ENCODE measurements around the gene STX8.
"Not testable (repeated sequence)": the region's sequence is repeated elsewhere in the genome, so short reads cannot be mapped to it uniquely, and the experiment has no call there.

STX8 gene

DNA sequence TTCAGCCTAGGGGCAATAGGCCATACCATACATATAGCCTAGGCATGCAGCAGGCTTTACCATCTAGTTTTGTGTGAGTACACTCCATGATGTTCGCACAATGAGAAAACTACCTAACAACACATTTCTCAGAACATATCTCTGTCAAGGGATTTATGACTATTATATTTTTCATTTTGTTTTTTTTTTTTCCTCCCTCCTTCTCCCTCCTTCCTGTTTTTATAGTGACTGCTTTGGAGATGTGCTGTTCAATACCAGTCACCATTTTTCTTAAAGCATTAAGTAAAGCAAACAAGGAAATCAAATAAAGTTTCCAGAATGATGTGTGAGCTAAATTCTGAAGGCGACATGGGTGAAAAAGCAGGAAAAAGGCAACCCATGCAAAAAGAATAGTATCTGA is 194.6 kb downstream of the STX8 start:
- no peak for DNase-seq

DNA sequence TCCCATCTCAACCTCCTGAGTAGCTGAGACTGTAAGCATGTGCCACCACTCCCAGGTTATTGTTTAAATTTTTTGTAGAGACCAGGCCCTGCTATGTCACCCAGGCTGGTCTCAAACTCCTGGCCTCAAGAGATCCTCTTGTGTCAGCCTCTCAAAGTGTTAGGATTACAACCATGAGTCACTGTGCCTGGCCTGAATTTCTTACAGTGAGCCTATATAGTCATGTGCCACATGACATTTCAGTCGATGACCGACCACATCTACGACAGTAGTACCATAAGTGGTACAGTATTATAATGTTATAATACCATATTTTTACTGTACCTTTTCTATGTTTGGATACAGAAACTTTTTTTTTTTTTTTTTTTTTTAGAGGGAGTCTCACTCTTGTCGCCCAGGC is 195.3 kb downstream of the STX8 start:
- DNase-seq: no peak

DNA sequence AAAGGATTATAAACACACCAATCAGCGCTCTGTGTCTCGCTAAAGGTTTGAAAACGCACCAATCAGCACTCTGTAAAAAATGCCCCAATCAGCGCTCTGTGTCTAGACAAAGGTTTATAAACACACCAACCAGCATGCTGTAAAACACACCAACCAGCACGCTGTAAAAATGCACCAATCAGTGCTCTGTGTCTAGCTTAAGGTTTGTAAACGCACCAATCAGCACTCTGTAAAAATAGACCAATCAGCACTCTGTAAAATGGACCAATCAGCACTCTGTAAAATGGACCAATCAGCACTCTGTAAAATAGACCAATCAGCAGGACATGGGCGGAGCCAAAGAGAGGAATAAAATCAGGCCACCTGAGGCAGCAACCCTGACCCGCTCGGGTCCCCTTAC is 199.4 kb downstream of the STX8 start:
- not testable (repeated sequence) for DNase-seq

DNA sequence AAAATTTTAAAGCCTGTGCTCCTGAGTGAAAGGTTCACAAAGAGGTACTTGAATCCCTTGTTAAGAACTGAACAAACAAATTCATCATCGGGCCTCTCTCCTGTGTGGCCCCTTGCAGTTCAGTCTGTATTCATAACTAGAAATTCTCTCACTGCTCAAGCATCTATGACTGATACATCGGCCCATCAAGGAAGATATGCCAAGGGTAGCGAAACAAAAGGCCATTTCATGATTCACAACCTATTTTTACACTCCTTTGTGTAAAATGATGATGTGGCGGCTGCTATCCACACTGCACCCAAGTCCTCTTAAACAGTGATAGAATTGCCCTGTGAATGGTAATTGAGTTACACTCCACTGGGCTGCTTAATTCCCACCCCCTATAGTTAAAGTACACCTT is 204.6 kb downstream of the STX8 start:
- DNase-seq: peak; percentile 49

DNA sequence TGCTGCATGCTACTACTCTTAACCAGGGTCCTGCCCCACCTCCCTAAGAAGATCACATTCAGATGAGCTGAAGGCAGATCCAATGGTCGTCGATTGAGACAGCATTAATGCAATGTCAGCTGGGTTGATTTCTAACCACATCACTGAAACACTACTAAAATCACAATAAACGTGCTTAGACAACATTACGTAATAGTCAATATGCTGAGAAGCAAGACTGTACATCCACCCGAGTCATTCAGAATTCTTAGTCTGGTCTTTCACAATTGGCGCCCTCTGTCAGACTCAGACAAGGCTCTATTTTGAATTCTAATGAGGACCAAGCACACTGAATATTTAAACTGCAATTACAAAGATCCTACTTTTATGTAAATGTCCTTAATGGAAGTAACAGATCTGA is 205.2 kb downstream of the STX8 start:
- no peak for DNase-seq

DNA sequence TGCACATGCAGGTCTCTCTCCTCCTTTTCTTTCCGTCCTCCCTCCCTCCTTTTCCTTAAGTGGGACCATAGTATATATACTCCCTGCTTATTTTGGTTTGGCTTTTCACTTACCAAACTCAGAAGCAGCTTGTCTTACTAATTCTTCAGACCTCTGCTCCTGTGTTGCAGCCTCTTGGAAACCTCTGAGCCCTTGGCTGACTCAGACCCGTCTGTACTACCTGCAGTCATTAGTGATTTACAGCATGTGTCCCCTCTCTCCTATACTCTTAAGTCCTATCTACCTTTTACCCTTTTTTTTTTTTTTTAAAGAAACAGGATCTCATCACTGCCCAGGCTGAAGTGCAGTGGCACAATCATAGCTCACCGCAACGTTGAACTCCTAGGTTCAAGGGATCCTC is 207.0 kb downstream of the STX8 start:
- DNase-seq: no peak

DNA sequence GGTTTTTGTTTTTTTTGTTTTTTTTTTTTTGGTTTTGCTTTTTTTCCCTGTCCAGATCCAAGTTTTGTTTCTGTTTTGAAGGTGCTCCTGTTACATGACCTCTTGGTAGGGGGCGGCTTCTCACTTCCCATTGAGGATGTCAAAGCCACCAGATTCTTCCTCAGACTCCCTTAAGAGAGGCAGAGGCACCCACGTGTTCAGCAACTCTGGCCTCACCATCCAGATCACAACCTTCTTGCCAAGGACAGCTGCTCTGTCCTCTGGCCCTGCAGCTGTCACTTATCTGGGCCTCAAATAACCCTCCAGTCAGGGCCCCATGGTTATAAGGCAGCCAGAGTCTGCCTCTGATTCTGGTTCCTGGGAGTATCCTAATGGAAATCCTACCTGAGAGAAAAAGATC is 208.5 kb downstream of the STX8 start:
- no peak for DNase-seq

DNA sequence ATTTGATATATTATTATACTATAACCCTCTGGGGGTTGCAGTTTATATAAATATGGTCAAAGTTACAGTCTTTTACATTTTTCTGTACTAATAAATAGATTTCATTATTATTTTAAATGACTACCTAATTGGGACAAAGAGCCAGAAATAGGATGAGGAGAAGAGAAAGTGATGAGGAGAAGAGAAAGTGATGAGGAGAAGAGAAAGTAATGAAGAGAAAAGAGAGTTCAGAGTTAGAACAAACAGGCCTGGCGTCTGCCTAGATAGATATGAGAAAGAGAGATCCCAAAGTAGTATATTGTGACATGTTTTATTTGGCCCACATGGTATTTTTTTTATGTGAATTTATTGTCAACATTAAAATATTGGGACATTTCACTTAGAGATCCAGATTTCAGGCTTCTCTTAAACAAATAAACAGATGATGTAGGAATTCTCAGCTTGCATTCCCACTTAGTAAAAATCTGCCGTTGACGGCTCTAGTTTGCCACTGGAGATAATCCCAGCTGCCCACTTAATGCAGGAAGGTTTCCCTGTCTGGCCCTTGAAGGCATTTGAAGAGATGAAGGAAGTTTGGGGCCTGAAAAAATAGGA is 210.7 kb downstream of the STX8 start:
- DNase-seq: no peak

DNA sequence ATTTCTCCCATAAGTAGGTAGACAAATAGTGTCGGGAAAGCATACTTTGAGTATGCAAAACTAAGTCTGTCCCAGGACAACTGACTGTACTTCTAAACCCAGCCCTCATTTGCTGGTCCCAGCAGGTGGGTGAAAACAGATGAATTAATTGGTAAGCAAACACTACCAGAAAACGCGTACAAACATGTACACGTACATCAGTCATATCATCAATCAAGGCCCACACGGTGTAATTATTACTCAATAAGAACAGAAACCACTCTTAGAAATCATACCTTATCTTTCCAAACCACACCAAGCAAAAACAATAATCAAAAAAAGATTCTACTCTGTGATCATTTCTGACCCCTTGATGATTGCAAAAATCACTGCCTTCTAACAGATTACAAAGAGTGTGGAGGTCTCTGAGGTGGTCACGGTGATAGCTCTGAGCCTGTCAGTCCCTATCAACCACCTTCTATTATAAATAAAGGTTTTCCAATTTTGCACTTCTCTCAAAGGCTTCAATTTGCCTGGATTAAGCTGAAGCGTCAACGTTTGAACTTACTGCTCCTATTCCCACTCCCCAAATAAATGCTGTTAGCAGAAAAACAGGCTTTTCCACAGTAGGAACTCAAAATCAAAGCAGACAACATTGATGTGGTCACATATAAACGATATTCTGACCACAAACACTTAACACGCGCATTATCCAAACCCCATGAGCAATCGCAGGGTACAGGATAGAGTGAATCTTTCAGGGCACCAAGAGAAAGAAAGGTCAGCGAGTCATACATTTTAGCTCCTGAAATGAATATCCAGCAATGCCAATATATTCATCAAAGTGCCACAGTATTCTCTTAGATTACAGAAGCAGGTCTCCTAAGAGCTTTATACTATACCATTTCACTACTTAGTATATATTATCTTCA is 211.9 kb downstream of the STX8 start:
- no peak for DNase-seq

DNA sequence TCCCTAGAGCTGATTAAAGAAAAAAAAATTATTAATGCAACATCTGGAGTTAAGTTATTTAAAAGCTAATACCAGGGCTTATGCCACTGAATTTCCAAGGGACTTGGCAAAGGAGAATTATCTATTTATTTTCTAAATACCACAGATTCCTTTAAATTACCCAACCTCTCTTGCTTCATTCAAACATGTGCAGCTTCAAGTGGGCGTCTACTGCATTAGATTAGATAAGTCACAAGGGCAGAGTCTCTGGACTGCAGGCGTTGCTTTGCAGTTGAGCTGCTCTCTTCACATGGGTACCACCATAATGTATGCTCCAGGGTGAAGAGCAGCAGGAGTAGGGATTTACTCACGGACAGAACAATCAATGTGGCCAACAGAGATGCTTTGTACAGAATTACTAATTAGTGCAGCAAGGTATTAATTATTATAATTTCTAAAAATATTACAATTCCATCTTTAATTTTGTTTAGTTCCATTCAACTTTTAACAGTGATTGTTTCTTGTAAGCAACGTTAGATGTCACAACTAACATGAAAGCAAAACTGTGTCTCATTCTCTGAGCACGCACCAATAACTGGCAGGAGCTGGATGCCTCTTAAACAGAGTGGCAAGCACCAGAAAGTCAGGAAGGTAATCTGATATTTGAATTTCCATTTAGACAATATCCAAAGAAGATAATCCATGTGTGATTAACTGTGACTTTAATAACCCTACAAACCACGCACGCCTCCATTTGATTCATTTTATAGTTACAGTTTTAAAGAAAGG is 214.2 kb downstream of the STX8 start:
- no peak for DNase-seq

DNA sequence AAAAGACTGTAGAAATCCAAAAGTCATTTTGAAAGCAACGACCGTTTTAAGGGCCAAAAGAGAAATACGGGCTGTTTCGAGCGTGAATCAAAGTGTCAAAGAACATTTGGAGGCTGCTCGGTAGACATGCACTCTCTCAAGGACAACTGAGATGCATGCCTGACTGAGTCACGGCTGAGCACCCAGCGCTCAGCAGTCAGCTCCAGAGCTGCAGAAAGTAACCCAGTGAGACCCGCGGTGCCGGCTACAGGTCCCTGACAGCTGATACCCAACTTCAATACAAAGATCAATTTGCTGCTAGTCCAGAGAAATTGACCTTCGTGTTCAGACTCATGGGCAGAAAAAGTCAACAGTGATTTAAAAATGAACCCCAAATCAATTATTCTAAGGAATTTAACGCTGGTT is 214.9 kb downstream of the STX8 start:
- DNase-seq: no peak

DNA sequence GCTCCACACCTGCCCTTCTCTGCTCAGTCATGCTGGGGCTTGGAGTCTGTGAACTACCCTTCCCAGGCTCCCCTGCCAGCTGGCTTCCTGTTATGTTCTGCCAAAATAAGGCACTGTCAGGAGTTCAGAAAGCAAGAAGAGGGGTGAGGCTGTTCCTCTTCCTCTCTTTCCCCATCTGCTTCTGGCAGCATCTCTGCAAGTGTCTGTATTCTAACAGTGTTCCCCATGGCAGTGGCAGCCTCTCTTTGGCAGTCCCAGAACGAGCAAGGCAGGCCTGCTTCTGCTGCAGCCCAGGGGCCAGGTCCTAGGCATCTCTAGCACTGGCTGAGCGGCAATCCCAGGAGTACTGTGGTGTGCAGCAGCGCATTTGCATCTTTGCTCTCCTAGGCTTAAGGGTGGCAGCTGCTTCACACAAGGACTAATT is 219.1 kb downstream of the STX8 start:
- no peak for DNase-seq

DNA sequence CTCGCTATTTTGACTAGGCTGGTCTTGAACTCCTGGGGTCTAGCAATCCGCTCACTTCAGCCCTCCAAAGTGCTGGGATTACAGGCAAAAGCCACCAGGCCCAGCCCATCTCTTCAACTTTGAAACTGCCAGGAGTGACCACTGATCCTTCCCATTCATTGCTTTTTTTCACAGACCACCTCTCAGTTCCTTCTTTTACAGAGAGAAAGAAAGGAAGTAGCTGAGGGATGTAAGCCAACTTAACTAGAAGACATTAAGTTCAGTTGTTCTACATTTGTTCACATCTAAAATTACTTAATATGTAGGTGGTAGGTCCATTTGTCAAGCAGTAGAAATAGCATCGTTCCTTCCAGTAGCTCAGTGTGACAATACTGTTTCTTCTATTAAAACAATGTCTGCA is 219.8 kb downstream of the STX8 start:
- no peak for DNase-seq

DNA sequence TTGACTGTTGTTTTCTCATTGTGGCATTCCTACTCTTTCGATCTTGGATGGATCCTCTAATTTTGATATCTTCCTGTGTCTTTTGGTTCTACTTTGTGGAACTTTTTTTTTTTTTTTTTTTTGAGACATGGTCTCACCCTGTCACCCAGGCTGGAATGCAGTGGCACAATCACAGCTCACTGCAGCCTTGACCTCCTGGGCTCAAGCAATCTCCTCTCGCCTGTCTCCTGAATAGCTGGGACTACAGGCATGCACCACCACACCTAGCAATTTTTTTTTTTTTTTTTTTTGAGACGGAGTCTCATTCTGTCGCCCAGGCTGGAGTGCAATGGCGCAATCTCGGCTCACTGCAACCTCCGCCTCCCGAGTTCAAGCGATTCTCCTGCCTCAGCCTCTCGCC is 220.4 kb downstream of the STX8 start:
- DNase-seq: not testable (repeated sequence)

DNA sequence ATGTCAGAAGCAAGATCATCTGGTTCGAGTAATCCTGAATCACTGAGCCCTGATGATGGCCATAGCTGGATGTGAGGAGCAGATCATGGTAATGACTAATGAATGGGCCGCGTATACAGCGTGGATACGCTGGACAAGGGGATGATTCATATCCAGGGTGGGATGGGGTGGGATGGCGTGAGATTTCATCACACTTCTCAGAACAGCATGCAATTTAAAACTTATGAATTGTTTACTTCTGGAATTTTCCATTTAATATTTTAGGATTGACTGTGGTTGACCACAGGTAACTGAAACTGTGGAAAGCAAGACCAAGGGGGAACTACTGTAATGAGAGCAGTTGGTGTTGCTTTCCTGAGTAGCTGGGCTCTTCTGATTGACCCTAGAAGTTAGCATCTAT is 225.5 kb downstream of the STX8 start:
- no peak for DNase-seq

DNA sequence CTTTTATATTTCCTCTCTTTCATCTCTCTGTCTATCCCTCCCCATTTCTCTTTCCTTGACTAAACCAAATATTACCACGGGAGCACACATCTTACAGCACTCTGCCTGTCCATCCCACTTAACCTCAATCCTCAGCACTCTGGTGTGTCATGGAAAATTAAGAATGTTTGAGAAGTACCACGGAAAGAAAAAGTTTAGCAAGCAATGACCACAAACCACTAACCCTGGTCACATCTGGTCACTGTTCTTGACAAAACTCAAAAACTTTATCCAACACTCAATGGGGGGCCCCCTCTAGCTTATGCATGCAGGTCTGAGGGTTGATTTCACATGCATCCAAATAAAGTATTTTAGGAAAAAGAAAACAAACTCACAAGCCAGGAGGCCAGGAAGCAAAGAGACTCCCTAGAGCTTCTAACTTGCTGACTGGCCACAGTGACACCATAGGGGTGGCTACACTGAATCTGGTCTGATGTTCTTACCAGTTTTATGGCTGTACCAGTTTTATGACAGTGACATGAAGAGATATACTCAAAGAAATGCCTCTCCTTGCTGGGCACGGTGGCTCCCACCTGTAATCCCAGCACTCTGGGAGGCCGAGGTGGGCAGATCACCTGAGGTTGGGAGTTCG is 229.2 kb downstream of the STX8 start:
- no peak for DNase-seq

DNA sequence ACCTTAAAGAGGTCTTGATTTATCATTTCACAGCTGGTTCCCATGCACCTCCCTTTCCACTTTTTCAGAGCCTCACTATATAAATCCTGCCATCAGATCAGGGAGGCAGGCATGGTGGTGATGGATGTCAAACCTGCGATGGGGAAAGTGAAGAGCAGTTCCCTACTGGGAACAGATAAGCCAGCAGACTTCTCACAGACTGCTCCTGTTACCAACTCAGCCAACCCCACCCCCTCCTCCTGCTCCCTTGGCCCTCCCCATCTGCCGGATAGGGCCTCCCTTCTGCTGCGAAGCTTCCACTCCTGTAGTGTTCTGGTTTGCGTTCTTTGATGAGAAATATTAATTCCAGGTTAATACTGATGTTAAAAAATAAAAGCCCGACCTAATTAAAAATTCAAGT is 232.1 kb downstream of the STX8 start:
- no peak for DNase-seq

DNA sequence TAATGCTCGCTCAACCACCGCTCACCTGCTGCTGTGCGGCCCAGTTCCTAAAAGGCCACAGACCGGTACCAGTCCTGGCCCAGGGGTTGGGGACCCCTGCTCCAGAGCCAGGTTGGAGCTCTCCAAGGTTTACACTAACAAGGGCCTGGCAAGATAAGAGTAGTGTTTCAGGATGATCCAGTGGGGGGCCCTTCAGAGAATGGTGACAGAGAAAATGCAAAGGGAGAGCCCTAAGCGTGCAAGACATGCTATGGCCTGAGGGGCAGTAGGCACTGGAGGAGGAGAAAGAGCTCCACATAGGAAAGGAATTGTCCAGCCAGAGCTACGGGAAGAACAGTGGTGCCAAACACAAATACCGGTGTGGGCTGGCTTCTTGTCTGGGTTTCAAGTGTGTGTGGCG is 233.4 kb downstream of the STX8 start:
- no peak for DNase-seq

DNA sequence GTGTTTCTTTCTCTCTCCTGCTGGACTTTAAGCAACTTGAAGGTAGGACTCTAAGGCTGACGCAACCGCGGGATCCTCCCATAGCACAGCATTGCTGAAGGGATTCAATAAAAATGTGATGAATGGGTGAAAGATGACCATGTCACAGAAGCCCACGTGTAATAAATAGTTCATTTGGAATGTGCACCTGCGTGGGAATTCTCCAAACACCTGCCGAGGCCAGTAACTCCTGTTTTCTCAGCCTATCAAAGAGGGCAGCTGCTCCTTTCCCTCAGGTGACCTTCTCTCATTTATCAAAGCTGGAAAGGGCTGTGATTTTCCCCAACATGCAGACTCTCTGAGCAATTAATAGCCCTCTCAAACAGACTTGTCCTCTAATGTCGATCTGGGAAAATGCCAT is 235.7 kb downstream of the STX8 start:
- DNase-seq: no peak

DNA sequence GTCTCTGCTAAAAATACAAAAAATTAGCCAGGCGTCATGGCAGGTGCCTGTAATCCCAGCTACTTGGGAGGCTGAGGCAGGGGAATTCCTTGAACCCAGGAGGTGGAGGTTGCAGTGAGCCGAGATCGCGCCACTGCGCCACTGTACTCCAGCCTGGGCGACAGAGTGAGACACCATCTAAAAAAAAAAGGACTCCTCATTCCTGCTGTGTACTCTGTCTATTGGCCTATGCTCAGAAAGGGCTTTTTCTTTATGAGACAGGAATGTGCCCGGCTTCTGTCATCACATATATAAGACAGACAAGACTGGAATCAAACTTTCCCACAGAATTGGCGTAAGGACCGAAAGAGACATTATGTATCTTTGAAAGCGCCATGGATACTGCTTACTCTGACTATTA is 236.1 kb downstream of the STX8 start:
- not testable (repeated sequence) for DNase-seq

DNA sequence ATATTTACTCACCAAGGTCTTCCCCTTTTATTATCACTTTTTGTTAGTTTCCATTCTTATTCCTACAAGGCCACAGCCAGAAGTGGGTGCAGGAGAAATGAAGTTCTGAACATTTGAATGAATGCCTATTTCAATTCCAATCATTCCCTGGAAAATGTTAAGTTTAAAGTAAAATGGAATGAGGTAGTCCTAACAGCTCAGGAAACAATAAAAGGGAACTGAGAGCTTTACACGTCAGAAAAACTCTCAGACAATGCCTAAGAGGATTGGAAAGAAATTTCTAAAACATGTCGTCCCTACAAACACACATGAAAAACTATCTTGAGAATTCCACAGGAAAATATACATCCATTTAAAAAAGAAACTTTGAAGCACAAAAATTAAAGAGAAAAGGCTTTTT is 238.8 kb downstream of the STX8 start:
- no peak for DNase-seq

DNA sequence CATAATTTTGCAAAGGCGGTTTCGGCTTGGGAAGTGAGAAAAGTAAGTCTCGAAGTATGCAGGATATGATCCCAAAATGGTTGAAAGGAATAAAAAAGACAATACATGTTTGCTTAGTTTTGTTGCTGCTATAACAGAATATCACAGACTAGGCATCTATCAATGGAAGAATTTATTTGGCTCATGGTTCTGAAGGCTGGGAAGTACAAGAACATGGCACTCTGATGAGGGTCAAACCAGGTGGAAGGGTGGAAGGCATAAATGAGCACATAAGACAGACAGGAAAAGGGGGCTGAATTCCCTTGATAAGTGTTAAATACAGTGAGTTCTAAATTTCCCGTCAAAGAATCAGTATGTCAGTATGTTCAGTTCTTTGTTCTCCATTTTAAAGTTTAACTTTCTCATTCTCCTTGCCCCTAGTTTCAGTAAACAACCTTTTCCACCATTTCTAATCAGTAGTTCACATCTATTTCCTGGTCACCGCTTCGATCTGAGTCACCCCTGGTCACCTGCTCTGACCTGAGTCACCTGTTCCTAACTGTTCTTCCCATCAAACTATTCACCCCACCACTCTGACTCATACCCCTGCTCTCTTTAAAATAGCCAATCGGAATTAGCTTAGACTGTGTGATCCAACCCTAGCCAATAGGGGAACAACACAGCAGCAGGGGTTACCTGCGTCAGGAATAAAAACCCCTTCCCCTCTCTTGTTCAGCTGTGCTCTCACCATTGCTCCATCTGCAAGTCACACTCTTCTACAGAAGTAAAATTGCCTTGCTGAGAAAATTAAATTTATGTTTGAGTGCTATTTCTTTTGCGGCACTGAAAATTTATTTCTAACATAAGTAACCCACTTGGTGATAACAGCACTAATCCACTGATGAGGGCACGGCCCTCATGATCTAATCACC is 240.8 kb downstream of the STX8 start:
- DNase-seq: no peak

All from NCI-H1092 (cell line).